GM19043 (cell line): ENCODE results near the gene DHX8.

Experiments used
- ATAC-seq: cut with Tn5 transposase; IDR thresholded peaks from one replicate; pipeline ENCODE4 v1.9.1; 2021; ENCODE audit warnings: low read depth; ENCODE audit not compliant: unreplicated experiment

DHX8 gene

GRCh38 chr17:43543771-43544575 is 60.2 kb downstream of the DHX8 start:
- no peak for ATAC-seq

GRCh38 chr17:43545383-43545632 is 61.5 kb downstream of the DHX8 start:
- no peak for ATAC-seq

GRCh38 chr17:43546319-43547188 is 62.8 kb downstream of the DHX8 start, which contains the start of gene ETV4:
TSS of gene ETV4 (minus strand) at chr17:43546340. CDS start at chr17:43545617, 723 bp downstream.
- ATAC-seq, result peak; percentile 86

GRCh38 chr17:43547189-43547550 is 63.4 kb downstream of the DHX8 start:
- ATAC-seq, result no peak

GRCh38 chr17:43547659-43548256 is 64.0 kb downstream of the DHX8 start:
- ATAC-seq, result no peak

- ATAC-seq, result no peak
These were observed 65.1 kb downstream of the DHX8 start for GRCh38 chr17:43548689-43549379.

GRCh38 chr17:43549496-43549895 is 65.7 kb downstream of the DHX8 start:
- ATAC-seq, result no peak

GRCh38 chr17:43550754-43551153 is 67.0 kb downstream of the DHX8 start:
- no peak for ATAC-seq

GRCh38 chr17:43552229-43552837 is 68.6 kb downstream of the DHX8 start:
- no peak for ATAC-seq

- ATAC-seq, result no peak
These were observed 69.8 kb downstream of the DHX8 start for GRCh38 chr17:43553573-43553972.

- ATAC-seq, result no peak
These were observed 71.1 kb downstream of the DHX8 start for GRCh38 chr17:43554857-43555256.

GRCh38 chr17:43556292-43556691 is 72.5 kb downstream of the DHX8 start:
- no peak for ATAC-seq

- ATAC-seq, result no peak
These were observed 75.0 kb downstream of the DHX8 start for GRCh38 chr17:43558805-43559160.

- no peak for ATAC-seq
These were observed 75.5 kb downstream of the DHX8 start for GRCh38 chr17:43559161-43559816.

GRCh38 chr17:43560461-43561427 is 77.0 kb downstream of the DHX8 start:
- no peak for ATAC-seq

GRCh38 chr17:43562679-43563599 is 79.2 kb downstream of the DHX8 start:
- no peak for ATAC-seq

- ATAC-seq, result no peak
These were observed 80.1 kb downstream of the DHX8 start for GRCh38 chr17:43563600-43564594.
